GM19463 (cell line): ENCODE results near the gene SPSB3.
A peak's percentile ranks its signal among the peaks of the same experiment; 100 is the strongest.

Source experiments
- ATAC-seq: cut with Tn5 transposase; IDR thresholded peaks from one replicate; pipeline ENCODE4 v1.9.1; 2021; ENCODE audit warnings: mild to moderate bottlenecking, moderate library complexity; ENCODE audit not compliant: unreplicated experiment

The SPSB3 gene

GRCh38 chr16:1790261-1790610, 7.9 kb upstream of the SPSB3 start:
- no peak for ATAC-seq

- no peak for ATAC-seq
These were observed 7.3 kb upstream of the SPSB3 start for GRCh38 chr16:1789643-1790045.

DNA sequence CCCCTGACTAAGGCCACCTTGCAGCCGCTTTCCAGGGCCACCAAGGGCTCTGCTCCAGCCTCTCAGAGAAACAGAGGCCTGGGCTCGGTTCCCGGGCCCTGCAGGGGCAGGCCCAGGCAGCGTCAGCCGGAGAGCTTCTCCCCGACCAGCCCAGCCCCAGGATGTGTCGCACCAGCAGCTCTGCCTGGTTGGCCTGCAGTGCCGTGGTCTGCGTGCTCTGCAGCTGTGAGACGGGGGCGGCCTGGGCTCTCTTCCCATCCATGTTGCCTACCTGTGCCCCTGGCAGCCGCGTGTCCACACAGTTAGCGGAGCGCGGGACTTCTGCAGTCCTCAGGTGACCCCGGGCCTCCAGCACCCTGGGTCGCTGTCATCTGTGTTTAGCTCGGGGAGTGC, 6.3 kb upstream of the SPSB3 start:
- ATAC-seq, result no peak

DNA sequence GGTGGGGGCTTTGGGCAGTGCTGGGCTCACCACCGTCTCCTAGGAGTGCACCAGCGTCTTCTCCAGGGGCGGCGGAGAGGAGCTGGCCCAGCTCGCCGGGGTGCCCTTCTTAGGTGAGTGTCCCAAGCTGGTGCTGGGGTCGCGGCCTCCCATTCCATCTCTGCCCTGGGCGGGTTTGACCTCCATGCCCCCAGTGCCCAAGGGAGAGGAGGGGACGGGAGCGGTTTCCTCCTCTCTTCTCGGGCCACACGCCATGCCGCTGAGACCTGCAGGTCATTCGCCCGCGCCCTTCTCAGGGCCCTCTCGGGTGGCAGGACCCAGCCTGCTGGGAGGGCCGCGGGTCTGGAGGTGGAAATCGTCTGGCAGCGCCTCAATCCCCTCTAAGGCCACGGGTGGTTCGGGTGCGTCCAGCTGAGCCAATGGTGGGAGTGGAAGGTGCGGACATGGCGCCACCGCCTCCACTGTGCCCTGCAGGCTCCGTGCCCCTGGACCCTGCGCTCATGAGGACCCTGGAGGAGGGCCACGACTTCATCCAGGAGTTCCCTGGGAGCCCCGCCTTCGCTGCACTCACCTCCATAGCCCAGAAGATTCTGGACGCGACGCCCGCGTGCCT, 5.8 kb upstream of the SPSB3 start:
- no peak for ATAC-seq

DNA sequence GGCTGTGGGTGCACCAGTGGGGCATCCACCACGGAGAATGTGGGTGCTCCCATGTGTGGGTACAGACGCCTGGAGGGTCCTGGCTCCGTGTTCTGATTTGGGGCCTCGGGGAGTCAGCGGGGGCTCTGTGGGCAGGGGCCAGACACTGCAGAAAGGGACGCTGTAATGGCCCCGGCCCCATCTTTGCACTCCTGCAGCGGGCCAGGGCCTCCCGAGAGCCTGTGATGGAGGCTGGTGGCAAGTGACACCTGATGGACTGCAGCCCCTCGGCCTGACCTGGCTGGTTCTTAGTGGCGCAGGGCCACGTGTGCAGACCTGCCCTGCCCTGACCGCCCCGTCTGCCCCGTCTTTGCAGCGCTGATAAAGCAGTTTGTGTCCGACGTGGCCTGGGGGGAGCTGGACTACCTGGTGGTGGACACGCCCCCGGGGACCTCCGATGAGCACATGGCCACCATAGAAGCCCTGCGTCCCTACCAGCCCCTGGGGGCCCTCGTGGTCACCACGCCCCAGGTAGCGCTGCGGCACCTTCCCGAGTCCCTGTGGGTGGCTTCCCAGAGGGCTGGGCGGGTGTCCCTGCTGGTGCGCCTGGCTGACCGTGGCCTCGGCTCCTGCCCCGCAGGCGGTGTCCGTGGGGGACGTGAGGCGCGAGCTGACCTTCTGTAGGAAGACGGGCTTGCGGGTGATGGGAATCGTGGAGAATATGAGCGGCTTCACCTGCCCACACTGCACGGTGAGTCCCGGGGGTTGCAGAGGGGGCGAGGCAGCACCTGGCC, 5.1 kb upstream of the SPSB3 start:
- no peak for ATAC-seq

DNA sequence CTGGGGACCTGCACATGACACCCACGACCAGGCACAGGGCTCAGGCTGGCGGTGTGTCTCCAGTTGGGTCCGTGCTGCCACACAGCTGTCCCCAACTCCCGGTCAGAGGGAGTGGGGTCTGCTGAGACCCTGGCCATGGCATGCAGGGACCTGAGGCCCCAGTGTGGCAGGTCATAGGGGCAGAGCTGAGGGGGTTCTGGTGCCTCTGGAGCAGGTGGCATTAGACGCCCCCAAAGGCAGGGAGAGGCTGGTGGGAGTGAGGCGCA, 4.6 kb upstream of the SPSB3 start:
- ATAC-seq, result no peak

GRCh38 chr16:1786242-1787055, 4.1 kb upstream of the SPSB3 start:
- ATAC-seq, result no peak

- ATAC-seq, result no peak
These were observed 3.4 kb upstream of the SPSB3 start for GRCh38 chr16:1785846-1786170.

DNA sequence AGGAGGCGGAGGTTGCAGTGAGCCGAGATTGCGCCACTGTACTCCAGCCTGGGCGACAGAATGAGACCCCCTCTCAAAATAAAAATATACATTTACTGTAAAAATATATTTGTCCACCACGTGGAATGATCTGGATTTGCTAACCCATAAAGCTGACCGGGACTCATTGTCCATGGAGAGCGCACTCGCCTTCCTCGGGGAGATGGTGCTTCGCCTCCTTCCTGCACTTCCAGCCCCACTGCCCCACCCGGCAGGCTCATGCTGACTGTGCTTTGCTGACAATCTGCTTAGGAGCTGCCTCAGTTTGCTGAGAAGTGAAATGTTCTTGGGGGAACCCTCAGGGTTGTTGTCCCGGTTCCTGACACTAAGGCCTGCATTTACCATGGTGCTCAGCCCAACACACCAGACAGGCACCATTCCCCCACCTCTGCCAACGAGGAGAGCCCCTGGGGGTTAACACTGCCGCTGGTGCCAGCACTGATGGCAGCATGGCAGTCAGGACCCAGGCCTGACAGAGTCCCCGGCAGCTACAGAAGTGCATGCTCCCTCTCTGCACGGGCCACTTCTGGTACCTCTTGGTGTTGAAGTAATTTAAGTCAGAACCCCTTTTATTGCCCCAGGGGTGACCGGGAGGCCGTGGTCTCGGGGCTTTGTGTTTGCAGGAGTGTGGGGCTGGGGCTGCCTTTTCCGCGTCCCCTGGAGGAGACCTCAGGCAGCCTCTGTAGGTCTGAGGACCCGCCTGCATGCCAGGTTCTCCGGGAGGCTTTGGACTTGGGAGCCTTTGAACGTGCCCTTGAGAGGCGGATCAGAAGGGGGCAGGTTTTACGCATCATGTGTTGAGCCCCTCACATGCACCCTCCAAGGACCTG, 2.8 kb upstream of the SPSB3 start:
- ATAC-seq, result no peak

DNA sequence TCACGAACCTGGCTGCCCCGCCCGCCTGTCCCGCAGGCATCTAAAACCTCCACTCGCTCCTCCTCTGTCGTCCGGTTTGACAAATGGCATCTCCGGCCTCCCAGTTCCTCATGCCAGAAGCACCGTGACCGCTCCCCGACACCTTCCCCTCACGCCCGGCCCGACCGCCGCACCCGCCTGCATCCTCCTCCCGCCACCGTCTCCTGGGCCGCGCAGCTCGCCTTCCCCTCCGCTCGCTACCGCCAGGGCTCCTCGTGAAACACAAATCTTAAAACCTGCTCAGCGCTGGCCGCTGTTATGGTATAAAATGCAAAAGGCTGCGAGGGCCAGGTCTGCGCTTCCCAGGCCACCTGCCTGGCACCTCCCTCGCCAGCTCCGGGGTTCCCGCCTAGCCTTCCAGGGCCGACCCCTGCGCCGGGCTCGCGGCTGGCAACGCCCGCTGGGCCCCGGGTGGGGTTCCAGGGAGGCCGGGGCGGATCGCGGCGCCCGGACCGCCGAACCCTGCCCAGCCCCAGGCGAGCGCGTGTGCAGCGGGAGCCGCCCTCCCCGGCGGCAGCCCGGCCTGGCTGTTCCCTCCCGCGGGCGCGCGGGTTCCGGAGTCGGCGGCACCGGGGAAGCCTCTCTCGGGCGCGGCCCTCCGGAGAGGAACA, 488 bp downstream of the SPSB3 start:
- ATAC-seq, result peak; percentile 7

DNA sequence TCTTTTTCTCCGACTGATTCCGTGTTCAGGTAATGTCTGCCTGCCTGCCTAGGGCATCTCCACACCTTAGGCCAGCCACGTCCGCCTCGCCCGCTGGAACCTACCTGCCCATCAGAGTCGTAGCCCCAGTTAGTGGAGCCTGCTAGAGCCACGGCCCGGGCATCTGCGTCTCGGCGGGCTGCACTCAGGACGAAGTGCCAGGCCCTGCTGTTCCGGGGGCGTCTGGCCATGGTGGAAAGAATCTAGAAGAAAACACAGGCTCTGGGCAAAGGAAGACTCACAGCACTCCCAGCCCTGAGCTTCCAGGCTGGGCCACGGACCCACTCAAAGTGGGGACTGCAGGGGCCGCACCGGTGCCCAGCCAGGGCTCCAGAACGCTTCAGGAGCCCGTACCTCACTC, 1.1 kb downstream of the SPSB3 start:
- ATAC-seq, result no peak

- no peak for ATAC-seq
These were observed 1.7 kb downstream of the SPSB3 start for GRCh38 chr16:1780677-1781072.

- no peak for ATAC-seq
These were observed 2.4 kb downstream of the SPSB3 start for GRCh38 chr16:1779741-1780676.

GRCh38 chr16:1779234-1779701, 3.1 kb downstream of the SPSB3 start:
- ATAC-seq, result no peak

DNA sequence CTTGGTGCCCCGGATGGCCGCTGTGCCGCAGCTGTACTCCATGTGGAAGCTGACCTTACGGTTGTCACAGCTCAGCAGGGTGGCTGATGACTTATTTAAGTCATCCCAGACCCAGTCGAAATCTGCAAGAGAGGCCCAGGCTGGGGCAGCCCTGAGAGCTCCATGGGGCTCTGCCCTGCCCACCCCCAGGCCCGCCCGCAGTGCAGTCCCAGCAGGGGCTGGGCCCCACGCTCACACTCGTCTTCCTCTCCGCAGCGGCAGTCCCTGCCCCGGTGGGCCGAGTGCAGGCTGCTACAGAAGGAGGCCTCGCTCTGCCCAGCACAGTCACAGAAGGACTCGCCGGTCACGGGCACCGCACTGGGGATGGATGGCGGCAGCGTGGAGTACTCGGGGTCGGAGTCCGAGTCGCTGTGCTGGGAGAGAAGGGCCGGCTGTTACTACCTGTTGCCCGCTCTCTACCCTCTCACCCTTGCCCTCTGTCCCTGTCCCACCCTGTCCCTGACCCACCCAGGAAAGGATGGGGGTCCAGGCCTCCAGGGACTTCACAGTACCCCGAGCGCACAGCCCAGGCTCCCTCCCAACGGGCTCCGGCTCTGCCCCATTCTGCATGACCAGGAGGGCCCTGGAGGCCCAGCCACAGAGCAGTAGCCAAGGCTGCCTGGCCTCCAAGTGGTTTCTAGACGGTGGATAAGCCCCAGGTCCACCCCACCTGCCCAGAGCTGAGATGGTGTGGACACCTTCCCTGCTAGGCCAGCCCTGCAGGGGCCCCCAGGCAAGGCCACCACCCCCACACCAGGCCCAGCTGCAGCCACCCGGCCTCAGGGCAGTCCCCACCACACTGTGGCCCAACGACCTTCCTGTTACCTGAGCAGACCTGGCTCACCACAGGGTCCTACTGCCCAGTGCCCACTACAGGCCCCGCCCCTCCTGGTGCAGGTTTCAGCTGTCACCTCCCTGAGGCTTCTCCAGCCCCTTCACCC, 3.9 kb downstream of the SPSB3 start:
- ATAC-seq, result no peak

DNA sequence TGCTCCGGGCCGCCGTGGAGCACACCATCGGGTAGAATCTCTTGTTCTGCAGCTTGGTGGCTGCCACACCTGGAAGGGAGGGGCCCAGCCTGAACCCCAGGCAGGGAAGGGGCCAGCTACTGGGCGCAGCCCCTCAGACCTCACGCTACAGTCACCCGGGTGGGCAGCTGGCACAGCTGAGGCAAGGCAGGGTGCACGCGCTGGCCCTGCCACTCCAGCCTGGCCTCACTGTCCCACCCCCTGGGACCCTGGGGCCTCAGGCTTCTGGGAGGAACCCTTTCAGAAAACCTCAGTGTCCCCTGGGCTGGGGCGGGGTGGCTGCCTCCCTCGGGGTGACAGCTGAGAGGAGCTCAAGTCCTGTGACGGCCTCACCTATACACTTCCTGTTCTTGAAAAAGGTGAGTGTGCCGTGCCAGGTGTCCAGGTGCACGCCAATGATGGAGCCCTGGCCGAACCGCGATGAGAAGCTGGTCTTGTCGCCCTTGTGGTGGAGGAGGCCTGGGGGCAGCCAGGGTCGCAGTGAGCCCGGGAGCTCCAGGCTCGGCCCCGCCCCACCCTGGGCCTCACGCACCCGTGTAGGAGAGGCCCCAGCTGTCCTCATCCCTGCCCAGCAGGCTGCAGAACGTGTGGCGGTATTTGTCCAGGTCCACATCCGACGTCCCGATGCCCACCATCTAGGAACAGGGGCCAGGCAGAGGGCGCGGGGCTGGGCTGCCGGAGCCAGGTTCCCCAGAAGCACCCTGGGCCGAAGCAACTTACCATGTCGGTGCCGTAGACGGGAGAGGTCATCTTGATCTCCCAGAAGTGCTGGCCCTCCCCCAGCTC, 4.8 kb downstream of the SPSB3 start:
- no peak for ATAC-seq

DNA sequence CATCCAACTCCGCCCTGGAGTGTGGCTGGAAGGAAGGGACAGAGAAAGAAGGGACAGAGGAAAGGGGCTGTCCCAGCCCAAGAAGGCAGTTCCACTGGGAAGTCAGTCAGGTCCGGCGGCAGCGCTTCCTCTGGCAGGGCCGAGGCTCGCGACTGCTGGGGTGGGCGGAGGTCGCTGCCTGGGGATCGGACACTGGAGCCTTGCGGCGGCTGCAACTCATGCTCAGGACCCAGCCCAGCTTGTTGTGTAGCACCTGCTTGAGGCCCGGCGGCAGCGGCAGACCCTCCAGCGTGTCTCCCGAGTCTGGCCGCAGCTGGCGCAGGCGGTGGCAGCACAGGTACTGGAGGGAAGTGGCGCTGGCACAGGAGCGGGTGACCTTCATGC, 5.4 kb downstream of the SPSB3 start:
- no peak for ATAC-seq

GRCh38 chr16:1776672-1776955, 5.8 kb downstream of the SPSB3 start:
- no peak for ATAC-seq
